HFFc6 (cell line): ENCODE measurements around the gene RBL2. TPM values are rescaled to one million over a fixed set of nuclear protein-coding genes. Genes with fewer than 3 reads are reported as not detected.

Experiments
- DNase-seq: peaks from one replicate; pipeline ENCODE4 v3.0.0-alpha.2; 2018
- H3K27ac Mint-ChIP-seq: 2 replicates; pipeline ENCODE4 v1.8.0; 2020; ENCODE audit warnings: mild to moderate bottlenecking, mixed read lengths
- H3K27me3 Mint-ChIP-seq: 2 replicates; pipeline ENCODE4 v1.8.0; 2021; ENCODE audit warnings: mild to moderate bottlenecking, moderate library complexity, mixed read lengths; ENCODE audit not compliant: insufficient read depth
- H3K36me3 Mint-ChIP-seq: 2 replicates; pipeline ENCODE4 v1.8.0; 2021; ENCODE audit warnings: low read depth, mixed read lengths
- H3K4me1 Mint-ChIP-seq: 2 replicates; pipeline ENCODE4 v1.8.0; 2020; ENCODE audit warnings: low read depth, mixed read lengths
- H3K4me3 Mint-ChIP-seq: 2 replicates; pipeline ENCODE4 v1.8.0; 2020; ENCODE audit warnings: mild to moderate bottlenecking, moderate library complexity, mixed read lengths
- H3K9me3 Mint-ChIP-seq: 2 replicates; pipeline ENCODE4 v1.8.0; 2020; ENCODE audit warnings: mild to moderate bottlenecking, mixed read lengths
- CTCF ChIP-seq: fragments of 200-600 bp; sonication (generic); IDR thresholded peaks from 2 replicates; pipeline ENCODE4 v1.5.0; 2021; ENCODE audit warnings: antibody characterized with exemption, mild to moderate bottlenecking
- total RNA-seq, 6 experiments: library from RNA; stranded (reverse); fragmentation: NEBNext Ultra II Directional; extraction: Animal tissue kit (Norgen Biotek cat#: 25700); gene quantifications; 2 replicates in 1 of 6; 3 replicates in 5 of 6; pipeline ENCODE4 v1.2.3, GENCODE V29; 2021

RBL2 gene
- total RNA-seq, 6 experiments from 2014 or later, result 21.4 to 24.4 (median 22.9) TPM

DNA sequence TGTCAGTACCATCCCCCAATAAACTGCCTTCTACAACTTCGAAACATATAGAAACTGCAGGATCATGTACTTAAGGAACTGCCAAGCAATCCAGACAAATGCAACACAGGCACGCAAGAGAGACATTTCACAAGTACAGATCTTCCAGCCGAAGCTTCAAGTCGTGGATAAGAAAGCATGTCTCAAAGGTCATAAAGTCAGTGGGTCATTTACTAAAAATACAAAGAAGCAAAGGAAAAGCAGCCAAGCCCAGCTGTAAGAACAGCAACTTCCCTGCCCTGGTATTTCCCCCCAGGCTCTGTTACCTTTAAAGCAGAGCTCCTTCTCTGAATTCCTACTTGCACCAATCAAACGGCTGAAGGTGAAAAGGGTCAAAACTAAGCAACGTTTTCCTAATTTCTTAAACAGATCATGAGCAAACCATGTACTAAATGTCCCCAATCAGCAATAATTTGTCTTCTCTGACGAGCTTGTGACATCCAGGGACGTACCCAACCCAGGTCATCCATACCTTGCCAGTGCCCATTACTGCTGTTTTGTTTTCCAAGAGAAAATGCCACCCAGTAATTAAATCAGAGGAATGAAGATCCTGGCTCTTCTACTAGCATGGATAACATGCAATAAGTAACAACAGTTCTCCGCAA, 67.1 kb downstream of the RBL2 start:
- peak overlapping the region; percentile 43 for H3K27ac Mint-ChIP-seq
- DNase-seq, result no peak
- H3K36me3 Mint-ChIP-seq, result no peaks in the 10 kb centered on the region
- peak overlapping the region; percentile 88 for H3K4me3 Mint-ChIP-seq
- no peak for TF ChIP-seq CTCF
- no peaks in the 10 kb centered on the region; the same call in 1 of the 2 replicates for H3K27me3 Mint-ChIP-seq
- H3K9me3 Mint-ChIP-seq, result no peaks in the 10 kb centered on the region
- peaks cover 34% of the 10 kb centered on the region for H3K4me1 Mint-ChIP-seq

- Mint-ChIP-seq H3K4me3 (peak within 1 kb of the TSS; percentile 89), H3K27me3 (no peaks in the 10 kb centered on the region; the same call in 1 of the 2 replicates), H3K9me3 (no peaks in the 10 kb centered on the region), H3K27ac (peak within 1 kb of the TSS; percentile 97), H3K4me1 (peaks cover 44% of the 10 kb centered on the region), H3K36me3 (no peaks in the 10 kb centered on the region)
- no peak for TF ChIP-seq CTCF
- peak; percentile 37 for DNase-seq
These were observed 68.3 kb downstream of the RBL2 start, which contains the start of gene AKTIP for GRCh38 chr16:53502331-53503269. Gene AKTIP, minus strand, starts transcription at chr16:53503209. Its CDS starts 2,950 bp downstream, at chr16:53500259.

- peak; percentile 100 for DNase-seq
- Mint-ChIP-seq H3K4me3 (peak overlapping the region; percentile 89), H3K27me3 (no peaks in the 10 kb centered on the region; the same call in 1 of the 2 replicates), H3K36me3 (no peaks in the 10 kb centered on the region), H3K9me3 (no peaks in the 10 kb centered on the region), H3K4me1 (peaks cover 44% of the 10 kb centered on the region), H3K27ac (peak overlapping the region; percentile 97)
- TF ChIP-seq CTCF, result no peak; the same call in 1 of the 2 replicates
These were observed 69.1 kb downstream of the RBL2 start for GRCh38 chr16:53503270-53503923.

GRCh38 chr16:53503991-53504663, 69.9 kb downstream of the RBL2 start:
- DNase-seq, result peak; percentile 26
- TF ChIP-seq CTCF, result no peak
- Mint-ChIP-seq H3K4me3 (peak overlapping the region; percentile 89), H3K27me3 (no peaks in the 10 kb centered on the region; the same call in 1 of the 2 replicates), H3K36me3 (no peaks in the 10 kb centered on the region), H3K9me3 (no peaks in the 10 kb centered on the region), H3K27ac (peak overlapping the region; percentile 97), H3K4me1 (peaks cover 44% of the 10 kb centered on the region)

GRCh38 chr16:53504665-53505064, 70.4 kb downstream of the RBL2 start:
- H3K27me3 Mint-ChIP-seq, result no peaks in the 10 kb centered on the region; the same call in 1 of the 2 replicates
- H3K27ac Mint-ChIP-seq, result peak overlapping the region; percentile 97
- peaks cover 44% of the 10 kb centered on the region for H3K4me1 Mint-ChIP-seq
- TF ChIP-seq CTCF, result no peak
- H3K4me3 Mint-ChIP-seq, result peak overlapping the region; percentile 89
- DNase-seq, result no peak
- H3K9me3 Mint-ChIP-seq, result no peaks in the 10 kb centered on the region
- no peaks in the 10 kb centered on the region for H3K36me3 Mint-ChIP-seq
